HG02763 (cell line): Measurements from ENCODE around the gene NAPG.
"Not testable (repeated sequence)": the region's sequence is repeated elsewhere in the genome, so short reads cannot be mapped to it uniquely, and the experiment has no call there.

Source experiments
- ATAC-seq: cut with Tn5 transposase; IDR thresholded peaks from one replicate; pipeline ENCODE4 v1.9.1; 2021; ENCODE audit warnings: mild to moderate bottlenecking, moderate library complexity; ENCODE audit not compliant: unreplicated experiment

NAPG gene

DNA sequence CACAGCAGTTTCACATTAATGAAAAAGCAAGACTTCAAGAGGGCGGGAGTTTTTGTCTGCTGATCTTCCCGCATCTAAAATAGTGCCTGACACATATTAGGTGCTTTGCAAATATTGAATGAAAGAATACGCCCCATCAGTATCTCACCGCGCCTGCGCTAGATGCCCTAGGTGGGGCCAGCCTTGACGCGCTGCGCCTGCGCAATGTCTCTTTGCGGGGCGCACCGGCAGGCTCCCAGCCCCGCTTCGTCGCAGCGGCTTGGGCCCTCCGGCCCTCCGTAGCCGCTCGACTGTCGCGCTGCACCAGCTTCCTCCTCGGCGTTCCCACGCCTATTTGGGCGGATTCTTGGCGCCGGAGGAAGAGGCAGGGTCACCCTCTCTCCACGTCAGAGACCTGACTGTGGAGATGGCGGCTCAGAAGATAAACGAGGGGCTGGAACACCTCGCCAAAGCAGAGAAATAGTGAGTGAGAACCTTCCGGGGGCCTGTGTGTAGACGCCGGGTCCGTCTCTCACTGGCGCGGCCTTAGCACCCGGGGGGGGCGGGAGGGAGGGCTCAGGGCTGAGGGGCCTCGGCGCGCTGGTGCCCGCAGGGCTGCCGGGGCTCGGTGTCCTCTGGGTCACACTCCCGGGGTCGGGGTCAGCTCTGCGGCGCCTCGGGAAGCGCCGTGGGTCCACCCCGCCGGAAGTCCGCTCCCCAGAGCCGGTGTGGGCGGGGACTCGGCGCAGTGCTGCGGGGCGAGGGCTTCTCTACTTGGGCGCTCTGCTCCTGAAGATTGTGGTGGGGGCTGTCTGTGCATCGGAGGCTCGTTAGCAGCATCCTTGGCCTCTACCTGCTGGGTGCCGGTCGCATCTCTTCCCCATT lies at the start of gene NAPG:
Gene NAPG (plus strand): TSS at position 331 of the 864 bp plus-strand sequence. CDS start 76 bp downstream, at position 407.
- peak; percentile 78 for ATAC-seq

DNA sequence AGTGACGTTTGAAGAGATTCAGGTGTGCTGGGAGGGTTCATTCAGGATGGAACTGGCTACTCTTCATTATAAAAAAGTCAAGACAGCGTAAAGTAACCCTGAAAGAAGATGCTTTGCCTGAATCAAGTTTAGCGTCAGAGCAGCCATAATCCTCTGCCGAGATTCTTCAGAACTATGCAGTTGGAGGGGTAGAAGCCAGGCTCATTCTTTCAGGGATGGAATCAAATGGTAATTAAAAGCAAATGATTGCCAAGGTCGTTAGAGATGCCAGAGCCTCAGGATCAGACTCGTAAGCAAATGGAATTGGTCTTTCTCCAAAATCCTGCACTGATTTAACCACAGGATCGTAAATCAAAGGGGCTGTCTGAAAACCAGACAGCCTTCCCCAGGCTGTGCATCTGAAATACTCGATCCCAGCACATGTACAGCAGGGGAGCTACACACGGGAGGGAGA lies 49.5 kb upstream of the NAPG start:
- ATAC-seq, result no peak

DNA sequence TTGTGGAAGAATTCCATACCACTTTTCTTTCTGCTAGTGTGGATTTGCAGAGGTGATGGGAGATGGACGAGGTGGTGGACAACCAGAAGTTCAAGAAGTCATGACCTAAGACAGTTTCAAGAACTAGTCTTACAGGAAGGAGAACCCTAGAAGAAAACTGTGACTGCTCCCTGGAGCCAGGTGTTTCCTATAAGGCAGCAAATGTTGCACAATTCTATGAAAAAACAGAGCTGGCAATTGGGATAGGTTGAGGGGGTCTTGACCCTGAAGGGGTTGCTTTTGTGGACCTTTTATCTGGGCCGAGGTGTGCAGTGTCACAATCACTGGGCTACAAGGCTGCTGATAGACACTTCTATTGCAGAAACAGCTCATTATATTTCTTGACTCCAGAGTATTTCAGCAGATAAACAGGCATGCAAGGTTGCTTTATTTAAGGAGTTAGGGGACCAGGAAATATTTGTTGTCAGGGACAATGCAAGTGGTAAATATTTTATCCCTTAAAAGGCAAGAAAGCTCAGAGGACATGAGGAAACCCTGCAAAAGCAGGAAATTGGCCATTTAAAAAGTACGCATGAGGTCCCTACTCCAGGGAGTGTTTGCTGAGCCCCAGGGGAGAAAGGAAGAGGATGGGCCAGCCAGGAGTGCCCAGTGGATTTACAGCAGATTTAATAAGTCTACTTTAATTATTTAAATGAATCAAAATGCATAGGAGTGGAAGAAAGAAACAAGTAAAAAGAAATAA lies 48.5 kb upstream of the NAPG start:
- no peak for ATAC-seq

DNA sequence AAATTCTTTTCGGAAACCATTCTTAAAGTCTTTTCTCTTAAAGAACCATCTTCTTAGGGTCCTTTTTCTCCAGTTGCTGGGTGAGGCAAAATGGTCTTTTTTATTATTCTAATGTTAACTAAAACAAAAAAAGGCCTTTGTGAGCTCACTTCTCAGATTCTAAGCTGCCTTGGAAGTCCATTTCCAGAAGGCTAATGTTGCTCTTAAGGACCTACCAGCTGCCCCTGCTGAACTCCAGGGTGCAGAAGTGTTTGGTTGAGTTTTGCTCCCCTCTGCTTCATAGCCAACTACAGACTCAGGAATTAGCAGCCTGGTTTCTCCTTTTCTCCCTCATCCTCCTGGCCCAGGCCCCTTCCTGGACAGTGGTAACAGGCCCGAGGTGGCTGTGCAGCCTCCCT lies 48.0 kb upstream of the NAPG start:
- no peak for ATAC-seq

DNA sequence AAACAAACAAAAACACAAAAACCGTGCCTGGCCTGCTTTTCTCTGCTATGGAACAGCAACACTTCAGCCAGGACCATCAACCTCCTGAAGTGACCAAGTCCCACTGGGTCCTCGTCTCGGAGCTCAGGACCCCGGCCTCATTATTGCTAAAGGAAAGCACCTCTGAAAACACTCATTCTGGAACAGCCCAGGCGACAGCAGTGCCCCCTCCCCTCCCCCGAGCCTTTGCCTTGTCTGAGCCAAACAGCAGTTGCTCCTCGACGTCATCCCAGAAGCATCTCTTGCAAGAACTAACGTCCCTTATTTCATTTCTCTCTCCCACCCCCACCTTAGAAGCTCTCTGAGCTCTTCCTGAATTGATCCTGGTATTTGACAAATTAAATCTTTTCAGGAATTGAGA lies 44.0 kb upstream of the NAPG start:
- ATAC-seq, result no peak

DNA sequence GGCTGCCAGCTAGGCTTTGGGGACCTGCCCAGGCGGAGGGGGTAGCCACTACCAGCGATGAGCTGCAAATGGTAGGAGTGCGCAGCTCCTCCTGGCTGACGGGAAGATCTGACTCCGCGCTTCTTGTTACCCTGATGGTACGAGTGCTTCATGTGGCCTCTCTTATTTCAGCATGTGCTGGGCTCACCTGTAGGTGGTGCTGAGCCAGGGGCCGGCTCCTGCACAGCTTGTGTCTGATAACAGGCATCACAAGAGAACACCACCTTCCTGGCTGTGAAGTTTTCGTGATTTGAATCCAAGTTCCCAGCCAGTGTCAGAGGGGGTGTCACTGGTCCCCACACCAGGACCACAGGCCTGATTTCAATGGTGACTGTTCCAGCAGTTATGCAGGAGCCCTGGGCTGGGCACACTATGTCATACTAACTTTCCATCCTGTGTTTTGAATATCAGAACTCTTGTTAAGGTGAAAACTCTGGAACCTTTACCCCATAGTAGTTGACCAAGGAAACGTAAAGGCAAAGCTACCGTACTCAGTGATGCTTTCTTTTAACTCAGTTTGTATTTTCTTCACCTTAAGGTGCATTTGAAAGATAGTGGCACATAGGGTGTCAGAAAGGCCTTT lies 43.4 kb upstream of the NAPG start:
- no peak for ATAC-seq

DNA sequence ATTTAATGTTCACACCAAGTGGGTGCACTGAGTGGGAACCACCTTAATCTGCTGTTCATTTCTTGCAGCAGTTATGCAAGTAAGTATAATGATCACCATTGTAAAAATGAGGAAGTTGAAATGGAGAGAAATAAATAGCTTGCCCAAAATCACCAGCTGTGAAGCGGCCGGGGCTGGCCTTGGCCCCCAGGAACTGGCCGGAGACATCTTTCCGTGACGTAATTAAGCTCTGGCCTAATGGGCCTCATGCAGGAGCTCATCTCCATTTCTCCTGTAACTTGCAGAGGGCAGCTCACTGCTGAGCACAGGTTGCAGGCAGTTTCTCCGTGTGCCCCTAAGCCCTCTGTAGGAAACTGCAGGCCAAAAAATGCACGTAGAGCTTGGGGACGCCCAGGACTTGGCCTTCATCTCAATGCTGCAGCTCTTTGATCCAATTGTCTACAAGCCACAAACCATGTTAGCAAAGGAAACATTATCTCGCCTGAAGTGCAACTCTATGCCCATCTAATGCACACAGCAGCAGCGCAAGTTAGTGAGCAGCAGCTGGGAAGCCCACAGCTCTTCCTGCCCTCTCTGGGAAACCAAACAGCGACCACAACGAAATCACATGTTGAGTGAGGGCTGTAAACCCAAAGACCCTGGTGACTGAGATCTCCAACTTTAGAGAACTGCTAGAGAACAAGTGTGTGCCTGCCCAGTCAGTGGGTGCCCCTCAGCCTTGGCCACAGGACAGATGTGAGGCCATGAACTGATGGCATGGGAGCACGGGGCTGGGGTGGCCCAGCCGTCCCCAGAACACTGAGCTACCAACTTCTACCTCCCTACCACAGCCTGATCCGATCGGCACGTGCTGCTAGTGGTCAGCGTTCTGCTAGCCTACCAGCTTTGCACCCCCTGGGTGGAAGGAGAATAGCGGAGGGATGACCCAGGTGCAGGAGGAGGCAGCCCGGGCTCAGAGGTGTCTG lies 42.6 kb upstream of the NAPG start:
- ATAC-seq, result peak; percentile 83

DNA sequence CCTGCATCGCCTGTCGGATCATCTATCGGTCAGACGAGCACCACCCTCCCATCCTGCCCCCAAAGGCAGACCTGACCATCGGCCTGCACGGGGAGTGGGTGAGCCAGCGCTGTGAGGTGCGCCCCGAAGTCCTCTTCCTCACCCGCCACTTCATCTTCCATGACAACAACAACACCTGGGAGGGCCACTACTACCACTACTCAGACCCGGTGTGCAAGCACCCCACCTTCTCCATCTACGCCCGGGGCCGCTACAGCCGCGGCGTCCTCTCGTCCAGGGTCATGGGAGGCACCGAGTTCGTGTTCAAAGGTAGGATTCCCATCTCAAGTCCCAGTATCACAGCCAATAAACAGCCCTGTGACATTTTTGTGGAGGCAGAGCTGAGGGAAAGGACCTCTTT lies 40.4 kb upstream of the NAPG start:
- no peak for ATAC-seq

DNA sequence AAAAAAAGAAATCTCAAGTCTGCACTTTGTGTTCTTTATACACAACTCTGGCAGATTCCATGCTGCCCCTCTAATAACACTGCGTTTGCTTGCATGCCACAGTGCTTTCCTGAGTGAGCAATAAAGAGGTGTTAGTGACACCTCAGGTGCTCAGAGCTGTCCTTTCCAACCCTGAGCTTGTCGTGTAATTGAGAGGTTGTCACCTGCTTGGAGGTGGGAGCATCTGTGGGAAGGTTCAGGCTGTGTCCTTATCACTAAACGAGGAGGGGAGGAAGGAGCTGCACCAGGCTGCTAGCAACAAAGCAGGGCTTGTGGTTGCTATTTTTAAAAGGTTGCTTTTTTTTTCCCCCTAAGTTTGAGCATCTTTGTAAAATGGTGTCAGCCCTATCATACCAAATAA lies 39.5 kb upstream of the NAPG start:
- ATAC-seq, result no peak

DNA sequence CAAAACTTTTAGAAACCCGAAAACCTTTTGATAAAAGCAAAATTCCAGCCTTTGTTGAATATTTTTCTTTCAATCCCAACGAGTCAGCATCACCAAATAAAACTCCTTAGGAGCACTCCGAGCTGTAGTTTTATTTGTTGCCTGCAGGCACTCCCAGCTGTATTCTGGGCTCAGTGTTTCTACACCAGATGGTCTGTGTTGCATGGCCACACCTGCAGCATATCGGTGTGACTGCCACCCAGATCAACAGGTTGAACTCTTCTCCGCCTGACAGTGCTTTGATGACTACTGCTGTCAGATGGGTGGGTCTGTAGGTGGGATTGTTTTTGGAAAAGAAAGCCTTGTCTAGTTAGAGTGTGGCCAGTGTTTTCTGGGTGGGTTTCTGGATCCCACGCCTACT lies 38.7 kb upstream of the NAPG start:
- no peak for ATAC-seq

DNA sequence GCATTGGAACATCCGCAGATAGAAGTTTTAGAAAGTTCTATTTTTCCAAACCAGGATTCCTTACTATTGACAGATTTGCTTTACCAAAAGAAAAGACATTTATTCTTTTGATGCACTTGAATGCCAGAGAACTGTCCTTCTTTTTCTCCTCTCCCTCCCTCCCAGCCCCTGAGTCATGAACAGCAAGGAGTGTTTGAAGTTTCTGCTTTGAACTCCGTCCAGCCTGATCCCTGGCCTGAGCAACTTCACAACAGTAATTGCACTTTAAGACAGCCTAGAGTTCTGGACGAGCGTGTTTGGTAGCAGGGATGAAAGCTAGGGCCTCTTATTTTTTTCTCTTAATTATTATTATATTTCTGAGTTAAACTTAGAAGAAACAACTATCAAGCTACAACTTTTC lies 37.8 kb upstream of the NAPG start:
- ATAC-seq, result no peak

DNA sequence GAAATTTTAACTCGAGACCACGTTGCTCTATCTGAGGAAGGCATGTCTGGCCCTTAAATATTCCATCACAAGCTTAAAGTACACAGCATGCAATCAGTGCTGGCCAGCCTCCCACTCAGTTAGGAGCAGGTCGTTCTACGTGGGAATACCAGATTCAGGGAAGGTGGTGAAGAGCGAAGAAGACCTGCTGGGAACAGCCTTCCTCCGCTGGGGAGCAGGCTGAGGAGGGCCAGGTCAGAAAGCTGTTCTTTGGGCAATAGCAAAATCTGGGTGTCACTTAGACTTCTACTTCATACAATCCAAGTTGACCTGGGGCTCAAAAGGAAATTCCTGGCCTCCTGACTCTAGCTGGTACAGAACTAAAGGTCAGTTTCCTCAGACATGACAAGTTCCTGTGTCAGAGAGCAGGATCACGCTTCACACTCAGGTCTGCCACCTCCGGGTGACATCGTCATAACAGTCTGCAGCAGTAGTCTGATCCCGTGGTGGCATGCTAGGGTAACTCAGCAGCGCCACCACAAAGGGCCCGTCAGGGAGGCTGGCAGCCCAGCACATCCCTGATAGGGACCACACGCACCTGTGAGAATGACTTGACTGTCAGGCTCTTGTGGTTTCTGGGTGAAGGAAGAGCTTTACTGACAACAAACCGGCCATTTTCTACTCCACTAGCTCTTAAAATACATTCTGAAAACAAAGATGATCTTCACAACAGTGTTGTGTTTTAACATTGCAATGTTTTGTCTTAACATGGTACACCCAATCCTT lies 35.2 kb upstream of the NAPG start:
- peak; percentile 99 for ATAC-seq

DNA sequence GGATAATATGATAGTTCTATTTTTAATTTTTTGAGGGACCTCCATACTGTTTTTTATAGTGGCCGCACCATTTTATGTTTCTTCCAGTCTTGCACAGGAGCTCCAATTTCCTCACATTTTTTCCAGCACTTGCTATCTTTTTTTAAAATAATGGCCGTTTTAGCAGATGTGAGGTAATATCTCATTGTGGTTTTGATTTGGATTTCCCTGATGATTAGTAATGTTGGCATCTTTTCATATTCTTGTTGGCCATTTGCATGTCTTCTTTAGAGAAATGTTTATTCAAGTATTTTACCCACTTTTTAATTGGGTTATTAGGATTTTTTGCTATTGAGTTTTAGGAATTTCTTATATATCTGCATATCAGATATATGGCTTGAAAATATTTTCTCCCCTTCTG lies 29.9 kb upstream of the NAPG start:
- no peak for ATAC-seq

DNA sequence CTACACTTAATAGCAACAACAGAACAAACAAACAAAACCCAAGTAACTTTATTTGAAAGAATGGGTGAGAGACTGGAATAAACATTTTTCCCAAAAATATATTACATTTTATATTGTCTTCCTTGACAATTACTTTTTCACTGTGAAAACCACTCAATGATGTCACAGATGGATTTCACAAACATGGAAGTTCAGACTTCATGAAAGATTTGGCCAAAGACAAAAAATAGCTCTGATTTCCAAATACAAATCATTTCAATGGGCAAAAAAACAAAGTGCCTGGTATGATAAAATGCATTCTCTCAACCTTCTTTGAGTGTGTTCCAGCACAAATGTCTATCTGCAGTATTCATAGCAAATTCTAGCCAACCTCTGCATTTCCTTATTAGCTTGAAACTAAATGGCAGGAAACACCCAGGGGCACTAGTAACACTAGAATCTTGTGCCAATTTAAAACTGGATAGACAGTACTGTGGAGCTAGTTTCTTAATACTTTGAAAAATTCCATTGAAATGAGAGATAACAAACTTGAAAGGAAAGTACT lies 28.5 kb upstream of the NAPG start:
- no peak for ATAC-seq

DNA sequence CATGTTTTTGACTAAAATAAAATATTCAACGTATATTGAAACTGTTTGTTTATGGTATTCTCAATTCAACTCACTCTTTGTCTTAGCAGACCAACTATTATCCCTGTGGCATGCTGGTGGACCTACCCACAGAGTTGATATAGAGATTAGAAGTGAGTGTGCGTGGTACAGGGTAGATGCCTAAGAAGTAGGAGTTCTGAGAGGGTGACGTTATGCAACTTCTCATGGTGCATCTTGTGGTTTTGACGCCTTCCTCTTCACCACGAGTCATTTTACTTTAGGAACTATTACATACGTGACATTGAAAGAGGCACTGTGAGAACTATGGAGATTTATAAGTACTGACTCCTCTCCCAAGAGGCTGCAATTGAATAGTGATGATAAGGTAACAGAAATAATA lies 26.6 kb upstream of the NAPG start:
- ATAC-seq, result no peak

DNA sequence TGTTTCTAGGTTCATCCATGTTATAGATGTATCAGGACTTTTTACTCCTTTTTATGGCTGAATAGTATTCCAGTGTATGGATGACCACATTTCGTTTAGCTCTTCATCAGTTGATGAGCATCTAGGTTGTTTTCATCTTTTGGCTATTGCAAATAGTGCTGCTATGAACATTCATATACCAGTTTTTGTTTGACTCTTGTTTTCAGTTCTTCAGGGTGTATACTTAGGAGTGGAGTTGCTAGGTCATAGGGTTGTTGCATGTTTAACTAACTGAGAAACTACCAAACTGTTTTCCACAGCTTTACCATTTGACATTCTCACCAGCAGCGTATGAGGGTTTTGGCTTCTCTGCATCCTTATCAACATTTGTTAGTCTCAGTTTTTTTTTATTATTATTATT lies 25.8 kb upstream of the NAPG start:
- no peak for ATAC-seq

DNA sequence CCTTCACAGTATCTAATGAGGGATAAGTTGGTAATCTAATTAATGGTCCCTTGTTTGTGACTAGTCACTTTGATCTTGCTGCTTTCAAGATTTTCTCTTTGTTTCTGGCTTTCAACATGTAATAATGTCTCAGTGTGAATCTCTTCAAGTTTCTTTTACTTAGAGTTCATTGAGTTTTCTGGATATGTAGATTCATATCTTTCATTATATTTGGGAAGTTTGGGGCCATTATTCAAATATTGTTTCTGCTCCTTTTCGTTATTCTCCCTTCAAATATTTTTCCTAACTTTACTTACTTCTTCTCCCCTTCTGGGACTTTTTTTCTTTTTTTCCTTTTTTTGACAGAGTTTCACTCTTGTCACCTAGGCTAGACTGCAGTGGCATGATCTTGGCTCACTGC lies 21.1 kb upstream of the NAPG start:
- no peak for ATAC-seq

DNA sequence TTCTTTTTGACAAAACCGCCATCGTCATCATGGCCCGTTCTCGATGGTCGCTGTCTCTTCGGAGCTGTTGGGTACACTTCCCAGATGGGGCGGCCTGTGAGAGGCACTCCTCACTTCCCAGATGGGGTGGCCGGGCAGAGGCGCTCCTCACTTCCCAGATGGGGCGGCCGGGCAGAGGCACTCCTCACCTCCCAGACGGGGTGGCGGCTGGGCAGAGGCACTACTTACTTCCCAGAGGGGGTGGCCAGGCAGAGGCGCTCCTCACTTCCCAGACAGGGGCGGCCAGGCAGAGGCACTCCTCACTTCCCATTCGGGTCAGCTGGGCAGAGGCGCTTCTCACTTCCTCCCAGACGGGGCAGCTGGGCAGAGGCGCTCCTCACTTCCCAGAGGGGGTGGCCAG lies 19.9 kb upstream of the NAPG start:
- not testable (repeated sequence) for ATAC-seq

DNA sequence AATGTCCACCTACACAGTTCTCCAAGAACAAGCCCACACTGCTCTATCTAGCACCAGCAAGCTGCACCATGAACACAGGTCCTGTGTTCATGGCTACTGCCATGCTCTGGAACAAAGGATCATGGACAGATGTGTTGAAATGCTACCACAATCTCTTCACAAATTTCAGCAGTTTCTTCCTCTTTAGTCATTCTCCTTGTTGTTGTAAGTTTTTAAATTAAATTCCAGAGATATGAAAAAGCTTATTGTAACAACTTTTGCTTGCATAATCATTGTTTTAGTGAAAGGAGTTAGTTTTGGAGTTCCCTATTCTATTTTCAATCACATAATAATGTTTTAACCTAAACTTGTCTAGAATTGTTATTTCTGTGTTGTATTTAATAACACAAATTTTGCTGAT lies 17.2 kb upstream of the NAPG start:
- ATAC-seq, result no peak

DNA sequence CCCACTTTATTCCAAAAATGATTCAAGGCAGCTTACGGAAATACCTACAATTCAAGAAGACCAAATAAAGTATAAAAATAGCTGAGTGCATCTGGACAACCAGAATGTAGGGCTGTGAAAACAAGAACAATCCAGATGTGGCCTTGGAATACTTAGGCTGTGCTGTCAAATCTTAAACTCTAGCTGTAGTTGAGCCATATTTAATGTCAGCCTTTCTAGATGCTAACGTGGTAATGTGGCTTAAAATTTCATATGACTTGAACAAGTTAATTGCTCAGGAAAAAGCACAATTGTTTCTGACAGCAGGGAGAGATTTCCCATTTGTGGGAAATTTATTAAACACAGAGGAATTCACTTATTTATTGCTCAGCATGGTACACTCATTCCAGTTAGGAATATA lies 14.6 kb upstream of the NAPG start:
- no peak for ATAC-seq
